Activated CD4-positive, alpha-beta memory T cell treated with anti-CD3 and anti-CD28 coated beads for 36 hours (primary cell): Measurements from ENCODE around the gene NLRP7. TPM values are rescaled to one million over a fixed set of nuclear protein-coding genes. Genes with fewer than 3 reads are reported as not detected.
"Not testable (repeated sequence)": the region's sequence is repeated elsewhere in the genome, so short reads cannot be mapped to it uniquely, and the experiment has no call there.

Experiments
- CTCF ChIA-PET: fragments of 350-600 bp; sonication (Branson Sonifier 250); formaldehyde crosslinking; loops from one replicate; lab custom pipeline; 2021; ENCODE audit warnings: antibody characterized with exemption, inconsistent platforms; lab: Charles Lee
- POLR2A ChIA-PET: fragments of 350-600 bp; sonication (Branson Sonifier 250); formaldehyde crosslinking; loops from one replicate; lab custom pipeline; 2021; ENCODE audit warnings: antibody characterized with exemption; lab: Charles Lee
- DNase-seq: peaks from one replicate; pipeline ENCODE4 v3.0.0-alpha.2; 2020
- H3K27ac Mint-ChIP-seq: one replicate; pipeline ENCODE4 v1.8.0; 2021; ENCODE audit warnings: mixed read lengths
- H3K27me3 Mint-ChIP-seq: one replicate; pipeline ENCODE4 v1.8.0; 2021; ENCODE audit warnings: mixed read lengths
- H3K36me3 Mint-ChIP-seq: one replicate; pipeline ENCODE4 v1.8.0; 2021; ENCODE audit warnings: mixed read lengths
- H3K4me1 Mint-ChIP-seq: one replicate; pipeline ENCODE4 v1.8.0; 2021; ENCODE audit warnings: low read depth, mixed read lengths
- H3K4me3 Mint-ChIP-seq: one replicate; pipeline ENCODE4 v1.8.0; 2021; ENCODE audit warnings: mild to moderate bottlenecking, mixed read lengths
- H3K9me3 Mint-ChIP-seq: one replicate; pipeline ENCODE4 v1.8.0; 2021; ENCODE audit warnings: mixed read lengths
- intact Hi-C: fragments of 100-400 bp; cut with micrococcal nuclease; formaldehyde crosslinking; loops from one replicate; pipeline ENCODE4 v1.15.1; 2023
- total RNA-seq, 2 experiments: library from RNA; stranded (reverse); gene quantifications; one replicate each; pipeline ENCODE4 v1.2.3, GENCODE V29; 2021

Gene NLRP7
- total RNA-seq, result not detected

DNA sequence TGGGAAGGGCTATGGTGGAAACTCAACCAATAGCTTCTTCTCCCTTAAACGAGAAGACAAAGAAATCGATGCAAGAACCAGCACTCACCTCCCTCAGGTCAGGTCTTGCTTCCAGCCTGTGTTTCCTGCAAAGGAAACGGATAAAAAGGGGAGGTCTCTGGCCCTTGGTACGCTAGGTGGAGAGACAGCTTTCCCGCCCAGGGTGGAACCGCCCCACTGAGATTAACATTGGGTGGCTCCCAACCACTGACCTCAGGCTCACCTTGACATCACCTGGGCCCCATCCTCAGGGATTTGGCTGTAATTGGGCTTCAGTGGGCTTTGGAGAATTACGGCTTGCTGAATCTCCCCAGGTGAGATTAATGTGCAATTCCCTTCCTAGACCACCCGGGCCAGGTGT lies at the start of gene NLRP7:
NLRP7 (minus strand) TSS at position 150 of the 400 bp plus-strand sequence.
- Mint-ChIP-seq H3K4me3 (no peak within 1 kb of the TSS), H3K36me3 (no peaks in the 10 kb centered on the region), H3K4me1 (no peaks in the 10 kb centered on the region), H3K27ac (no peak within 1 kb of the TSS), H3K27me3 (no peaks in the 10 kb centered on the region), H3K9me3 (no peaks in the 10 kb centered on the region)
- intact Hi-C loops, result no loop called here
- ChIA-PET CTCF (no interaction called here), POLR2A (no interaction called here)
- no peak for DNase-seq

DNA sequence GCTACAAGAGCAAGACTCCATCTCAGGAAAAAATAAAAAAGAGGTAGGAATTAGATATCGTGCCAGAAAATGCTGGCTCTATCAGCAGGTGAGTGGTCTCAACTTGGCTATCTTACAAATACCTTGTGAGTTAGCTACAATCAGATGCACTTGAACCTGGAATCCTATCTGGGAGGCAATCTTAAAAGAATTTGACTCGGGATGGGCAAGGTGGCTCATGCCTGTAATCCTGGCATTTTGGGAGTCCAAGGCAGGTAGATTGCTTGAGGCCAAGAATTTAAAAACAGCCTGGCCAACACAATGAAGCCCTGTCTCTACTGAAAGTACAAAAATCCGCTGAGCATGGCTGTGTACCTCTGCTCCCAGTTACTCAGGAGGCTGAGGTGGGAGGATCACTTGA lies 48.2 kb upstream of the NLRP7 start:
- Mint-ChIP-seq H3K36me3 (peaks cover 10% of the 10 kb centered on the region), H3K4me1 (no peaks in the 10 kb centered on the region), H3K27me3 (peaks cover 2% of the 10 kb centered on the region), H3K9me3 (peaks cover 4% of the 10 kb centered on the region), H3K4me3 (no peak overlapping the region), H3K27ac (no peak overlapping the region)
- no peak for DNase-seq
- ChIA-PET CTCF (no interaction called here), POLR2A (no interaction called here)
- intact Hi-C loops, result loop anchor here (10.0 kb wide), 1 partner anchor 939 kb away; the partner anchor contains the start of gene NLRP13

DNA sequence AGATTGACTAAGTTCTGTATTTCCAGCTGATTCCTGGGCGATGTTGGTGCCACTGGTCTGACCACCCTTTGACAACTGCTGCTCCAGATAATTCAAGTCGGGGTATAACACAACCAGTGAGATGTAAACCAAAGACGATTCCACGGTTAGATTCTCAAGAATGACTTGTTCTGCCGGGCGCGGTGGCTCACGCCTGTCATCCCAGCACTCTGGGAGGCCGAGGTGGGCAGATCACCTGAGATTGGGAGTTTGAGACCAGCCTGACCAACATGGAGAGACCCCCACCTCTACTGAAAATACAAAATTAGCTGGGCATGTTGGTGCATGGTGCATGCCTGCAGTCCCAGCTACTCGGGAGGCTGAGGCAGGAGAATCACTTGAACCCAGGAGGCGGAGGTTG lies 42.2 kb upstream of the NLRP7 start:
- H3K27ac Mint-ChIP-seq, H3K9me3 Mint-ChIP-seq, CTCF ChIA-PET, intact Hi-C loops, POLR2A ChIA-PET, DNase-seq, H3K27me3 Mint-ChIP-seq, H3K4me1 Mint-ChIP-seq, H3K4me3 Mint-ChIP-seq: not testable (repeated sequence)
- H3K36me3 Mint-ChIP-seq, result peaks cover 12% of the 10 kb centered on the region

DNA sequence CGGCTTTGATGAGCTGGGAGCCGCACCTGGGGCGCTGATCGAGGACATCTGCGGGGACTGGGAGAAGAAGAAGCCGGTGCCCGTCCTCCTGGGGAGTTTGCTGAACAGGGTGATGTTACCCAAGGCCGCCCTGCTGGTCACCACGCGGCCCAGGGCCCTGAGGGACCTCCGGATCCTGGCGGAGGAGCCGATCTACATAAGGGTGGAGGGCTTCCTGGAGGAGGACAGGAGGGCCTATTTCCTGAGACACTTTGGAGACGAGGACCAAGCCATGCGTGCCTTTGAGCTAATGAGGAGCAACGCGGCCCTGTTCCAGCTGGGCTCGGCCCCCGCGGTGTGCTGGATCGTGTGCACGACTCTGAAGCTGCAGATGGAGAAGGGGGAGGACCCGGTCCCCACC lies 35.2 kb upstream of the NLRP7 start:
- DNase-seq, intact Hi-C loops, CTCF ChIA-PET, H3K4me1 Mint-ChIP-seq, H3K27ac Mint-ChIP-seq, H3K4me3 Mint-ChIP-seq, H3K36me3 Mint-ChIP-seq, POLR2A ChIA-PET, H3K9me3 Mint-ChIP-seq, H3K27me3 Mint-ChIP-seq: not testable (repeated sequence)

DNA sequence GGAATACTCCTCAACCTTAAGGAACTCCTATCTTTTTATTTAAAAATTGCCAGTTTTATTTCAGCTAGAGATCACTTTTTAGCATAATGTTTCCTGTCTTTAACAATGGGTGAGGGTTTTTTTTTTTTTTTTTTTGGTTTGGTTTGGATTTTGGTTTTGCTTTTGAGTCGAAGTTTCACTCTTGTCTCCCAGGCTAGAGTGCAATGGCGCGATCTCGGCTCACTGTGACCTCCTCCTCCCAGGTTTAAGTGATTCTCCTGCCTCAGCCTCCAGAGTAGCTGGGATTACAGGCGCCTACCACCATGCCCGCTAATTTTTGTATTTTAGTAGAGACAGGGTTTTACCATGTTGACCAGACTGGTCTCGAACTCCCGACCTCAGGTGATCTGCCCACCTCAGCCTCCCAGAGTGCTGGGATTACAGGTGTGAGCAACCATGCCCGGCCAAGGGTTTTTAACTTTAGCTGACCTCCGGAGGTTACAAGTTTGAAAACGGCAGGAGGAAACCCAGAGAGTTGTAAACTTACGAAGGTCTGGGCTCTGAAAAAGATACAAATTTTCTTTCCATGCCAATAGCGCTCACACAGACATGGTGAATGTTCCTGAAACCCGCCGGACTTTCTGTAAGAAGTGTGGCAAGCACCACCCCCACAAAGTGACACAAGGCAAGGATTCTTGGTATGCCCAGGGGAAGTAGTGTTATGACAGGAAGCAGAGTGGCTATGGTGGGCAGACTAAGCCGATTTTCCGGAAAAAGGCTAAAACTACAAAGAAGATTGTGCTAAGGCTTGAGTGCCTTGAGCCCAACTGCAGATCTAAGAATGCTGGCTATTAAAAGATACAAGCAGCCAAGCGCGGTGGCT lies 26.1 kb upstream of the NLRP7 start:
- H3K4me3 Mint-ChIP-seq, CTCF ChIA-PET, intact Hi-C loops, POLR2A ChIA-PET, H3K27me3 Mint-ChIP-seq, H3K4me1 Mint-ChIP-seq, H3K36me3 Mint-ChIP-seq, H3K9me3 Mint-ChIP-seq: not testable (repeated sequence)
- peak overlapping the region; percentile 34 for H3K27ac Mint-ChIP-seq
- peak; percentile 42 for DNase-seq

DNA sequence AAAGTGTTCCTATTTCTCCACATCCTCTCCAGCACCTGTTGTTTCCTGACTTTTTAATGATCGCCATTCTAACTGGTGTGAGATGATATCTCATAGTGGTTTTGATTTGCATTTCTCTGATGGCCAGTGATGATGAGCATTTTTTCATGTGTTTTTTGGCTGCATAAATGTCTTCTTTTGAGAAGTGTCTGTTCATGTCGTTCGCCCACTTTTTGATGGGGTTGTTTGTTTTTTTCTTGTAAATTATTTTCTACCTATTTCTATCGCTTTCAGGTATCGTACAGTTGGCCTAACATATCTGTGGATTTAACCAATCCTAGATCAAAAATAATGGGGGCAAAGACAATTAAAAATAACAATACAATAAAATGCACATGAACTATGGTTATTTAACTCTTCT lies 24.1 kb upstream of the NLRP7 start:
- H3K4me3 Mint-ChIP-seq, intact Hi-C loops, H3K4me1 Mint-ChIP-seq, H3K9me3 Mint-ChIP-seq, H3K27ac Mint-ChIP-seq, DNase-seq, POLR2A ChIA-PET, CTCF ChIA-PET, H3K27me3 Mint-ChIP-seq, H3K36me3 Mint-ChIP-seq: not testable (repeated sequence)

DNA sequence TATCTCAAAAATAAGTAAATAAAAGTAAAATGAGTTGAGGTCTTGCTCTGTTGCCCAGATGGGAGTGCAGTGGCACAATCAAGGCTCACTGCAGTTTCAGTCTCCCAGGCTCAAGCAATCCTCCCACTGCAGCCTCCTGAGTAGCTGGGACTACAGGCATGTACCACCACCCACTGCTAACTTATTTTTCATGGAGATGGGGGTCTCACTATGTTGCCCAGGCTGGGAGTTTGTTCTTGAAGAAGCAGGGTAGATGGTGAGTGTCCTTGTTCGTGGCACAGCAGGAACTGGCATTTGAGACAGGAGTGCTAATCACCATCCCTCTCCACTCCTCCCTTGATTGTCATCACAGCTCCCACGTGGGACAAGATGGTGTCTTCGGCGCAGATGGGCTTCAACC lies 22.3 kb upstream of the NLRP7 start:
- H3K27ac Mint-ChIP-seq, result no peak overlapping the region

DNA sequence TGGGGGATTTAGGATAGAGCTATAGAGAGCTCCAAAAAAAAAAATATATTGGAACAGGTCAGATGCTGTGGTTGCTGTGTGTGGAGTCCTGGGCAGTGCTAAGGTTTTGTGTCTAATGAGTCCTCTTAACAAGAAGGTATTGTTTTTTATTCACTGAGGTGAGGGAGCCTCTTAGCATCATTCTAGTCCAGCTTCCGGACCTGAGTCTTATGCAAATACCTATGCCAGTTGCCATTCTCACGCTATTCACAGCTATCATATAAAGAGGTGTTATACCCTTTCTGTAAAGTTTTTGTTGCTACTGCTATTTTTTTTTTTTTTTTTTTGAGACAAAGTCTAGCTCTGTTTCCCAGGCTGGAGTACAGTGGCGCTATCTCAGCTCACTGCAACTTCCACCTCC lies 20.3 kb upstream of the NLRP7 start:
- DNase-seq, result no peak
- intact Hi-C loops, result no loop called here
- Mint-ChIP-seq H3K4me1 (peaks cover 2% of the 10 kb centered on the region), H3K4me3 (no peak overlapping the region), H3K27ac (no peak overlapping the region), H3K36me3 (peaks cover 3% of the 10 kb centered on the region), H3K9me3 (no peaks in the 10 kb centered on the region), H3K27me3 (no peaks in the 10 kb centered on the region)
- ChIA-PET POLR2A (no interaction called here), CTCF (no interaction called here)

More for the DNA sequence above, 22.3 kb upstream of the NLRP7 start:
- no peak for DNase-seq
- POLR2A ChIA-PET, result interaction anchor here (0.6 kb wide), 1 partner anchor 578 kb away, joined by 3 read pairs; no protein-coding TSS in a partner anchor
- Mint-ChIP-seq H3K36me3 (peaks cover 3% of the 10 kb centered on the region), H3K27me3 (no peaks in the 10 kb centered on the region), H3K4me3 (no peak overlapping the region), H3K9me3 (no peaks in the 10 kb centered on the region), H3K4me1 (peaks cover 7% of the 10 kb centered on the region)
- CTCF ChIA-PET, result no interaction called here
- intact Hi-C loops, result no loop called here

DNA sequence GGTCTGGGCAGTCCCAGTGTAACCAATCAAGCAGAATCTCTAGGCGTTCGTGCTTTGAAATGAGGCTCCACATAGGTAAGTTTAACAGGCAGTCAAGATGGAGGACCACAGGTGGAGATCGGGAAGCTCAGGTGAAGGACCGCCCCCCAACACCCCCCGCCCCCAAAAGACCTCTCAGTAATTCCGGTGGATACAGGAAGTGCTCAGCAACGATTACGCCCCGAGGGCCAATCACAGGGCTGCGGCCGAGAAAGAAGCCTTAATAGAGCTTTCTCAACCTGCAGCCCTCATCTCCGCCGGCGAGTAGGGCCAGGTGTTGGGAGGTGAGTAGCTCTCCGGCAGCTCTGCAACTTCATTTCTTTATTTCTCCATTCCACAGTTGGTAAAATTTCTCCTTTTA lies 17.7 kb upstream of the NLRP7 start:
- DNase-seq, H3K4me3 Mint-ChIP-seq, intact Hi-C loops, H3K27ac Mint-ChIP-seq, H3K9me3 Mint-ChIP-seq, CTCF ChIA-PET, H3K4me1 Mint-ChIP-seq, H3K36me3 Mint-ChIP-seq, POLR2A ChIA-PET, H3K27me3 Mint-ChIP-seq: not testable (repeated sequence)

DNA sequence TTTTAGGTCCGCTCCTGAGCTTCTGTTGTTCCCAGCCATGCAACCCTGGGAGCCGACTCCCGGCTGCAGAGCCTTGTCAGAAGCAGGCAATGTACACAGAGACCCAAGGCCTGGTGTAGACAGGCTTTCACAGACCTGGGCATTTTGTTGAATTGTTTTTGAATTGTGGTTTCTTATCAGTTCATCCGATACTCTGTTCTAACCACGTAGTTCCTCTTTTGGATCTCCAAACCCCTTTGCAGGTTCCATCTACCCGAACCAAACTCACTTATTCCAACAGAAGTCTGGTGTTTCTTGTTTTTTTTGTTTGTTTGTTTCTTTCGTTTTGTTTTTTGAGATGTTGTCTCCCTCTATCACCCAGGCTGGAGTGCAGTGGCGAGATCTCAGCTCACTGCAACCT lies 12.5 kb upstream of the NLRP7 start:
- H3K9me3 Mint-ChIP-seq, result no peaks in the 10 kb centered on the region
- H3K27me3 Mint-ChIP-seq, result peaks cover 2% of the 10 kb centered on the region
- no peak for DNase-seq
- H3K36me3 Mint-ChIP-seq, result no peaks in the 10 kb centered on the region
- intact Hi-C loops, result no loop called here
- CTCF ChIA-PET, result no interaction called here
- POLR2A ChIA-PET, result no interaction called here
- H3K4me1 Mint-ChIP-seq, result peaks cover 7% of the 10 kb centered on the region
- no peak overlapping the region for H3K27ac Mint-ChIP-seq
- no peak overlapping the region for H3K4me3 Mint-ChIP-seq

DNA sequence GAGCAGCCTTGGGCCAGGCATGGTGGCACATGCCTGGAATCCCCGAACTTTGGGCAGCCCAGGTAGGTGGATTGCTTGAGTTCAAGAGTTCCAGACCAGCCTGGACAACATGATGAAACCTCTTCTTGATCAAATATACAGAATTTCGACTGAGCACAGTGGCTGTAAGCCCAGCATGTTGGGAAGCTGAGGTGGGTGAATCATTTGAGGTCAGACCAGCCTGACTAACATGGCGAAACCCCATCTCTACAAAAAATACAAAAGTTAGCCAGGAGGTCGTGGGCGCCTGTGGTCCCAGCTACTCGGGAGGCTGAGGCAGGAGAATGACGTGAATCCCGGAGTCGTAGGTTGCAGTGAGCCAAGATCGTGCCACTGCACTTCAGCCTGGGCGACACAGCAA lies 8.0 kb upstream of the NLRP7 start:
- no peaks in the 10 kb centered on the region for H3K36me3 Mint-ChIP-seq
- H3K27ac Mint-ChIP-seq, result no peak overlapping the region
- POLR2A ChIA-PET, result no interaction called here
- DNase-seq, result no peak
- CTCF ChIA-PET, result no interaction called here
- intact Hi-C loops, result no loop called here
- no peaks in the 10 kb centered on the region for H3K9me3 Mint-ChIP-seq
- peaks cover 2% of the 10 kb centered on the region for H3K27me3 Mint-ChIP-seq
- no peak overlapping the region for H3K4me3 Mint-ChIP-seq
- peaks cover 7% of the 10 kb centered on the region for H3K4me1 Mint-ChIP-seq

DNA sequence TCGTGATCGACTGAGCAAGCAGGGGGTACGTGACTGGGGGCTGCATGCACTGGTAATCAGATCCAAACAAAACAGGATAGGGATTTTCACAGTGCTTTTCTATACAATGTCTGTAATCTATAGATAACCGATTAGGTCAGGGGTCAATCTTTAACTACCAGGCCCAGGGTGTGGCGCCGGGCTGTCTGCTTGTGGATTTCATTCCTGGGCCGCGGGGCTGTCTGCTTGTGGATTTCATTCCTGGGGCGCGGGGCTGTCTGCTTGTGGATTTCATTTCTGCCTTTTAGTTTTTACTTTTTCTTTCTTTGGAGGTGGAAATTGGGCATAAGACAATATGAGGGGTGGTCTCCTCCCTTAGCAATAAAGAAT lies 6.0 kb upstream of the NLRP7 start:
- intact Hi-C loops, DNase-seq, H3K27ac Mint-ChIP-seq, CTCF ChIA-PET, POLR2A ChIA-PET, H3K27me3 Mint-ChIP-seq, H3K4me3 Mint-ChIP-seq, H3K36me3 Mint-ChIP-seq, H3K9me3 Mint-ChIP-seq, H3K4me1 Mint-ChIP-seq: not testable (repeated sequence)
